Measurements from ENCODE around the gene IL1R1.

IL1R1 gene

GRCh38 chr2:102209474-102209873, 66.9 kb downstream of the IL1R1 start:
- DNase-seq: no peak

DNA sequence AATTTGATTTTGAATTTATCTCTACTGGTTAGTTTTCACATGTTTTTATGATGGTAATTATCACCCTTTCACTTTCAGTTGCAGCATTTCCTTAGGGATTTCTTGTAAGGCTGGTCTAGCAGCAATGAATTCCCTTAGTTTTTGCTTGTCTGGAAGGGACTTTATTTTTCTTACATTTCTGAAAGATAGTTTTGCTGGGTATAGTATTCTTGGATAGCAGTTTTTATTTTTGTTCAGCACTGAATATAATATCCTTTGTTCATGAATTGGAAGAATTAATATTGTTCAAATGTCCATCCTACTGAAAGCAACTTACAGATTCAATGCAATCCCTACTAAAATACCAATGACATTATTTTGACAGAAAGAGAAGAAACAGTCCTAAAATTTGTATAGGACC, 74.5 kb downstream of the IL1R1 start:
- no peak for DNase-seq

GRCh38 chr2:102224824-102225739, 82.5 kb downstream of the IL1R1 start:
- no peak for DNase-seq

DNA sequence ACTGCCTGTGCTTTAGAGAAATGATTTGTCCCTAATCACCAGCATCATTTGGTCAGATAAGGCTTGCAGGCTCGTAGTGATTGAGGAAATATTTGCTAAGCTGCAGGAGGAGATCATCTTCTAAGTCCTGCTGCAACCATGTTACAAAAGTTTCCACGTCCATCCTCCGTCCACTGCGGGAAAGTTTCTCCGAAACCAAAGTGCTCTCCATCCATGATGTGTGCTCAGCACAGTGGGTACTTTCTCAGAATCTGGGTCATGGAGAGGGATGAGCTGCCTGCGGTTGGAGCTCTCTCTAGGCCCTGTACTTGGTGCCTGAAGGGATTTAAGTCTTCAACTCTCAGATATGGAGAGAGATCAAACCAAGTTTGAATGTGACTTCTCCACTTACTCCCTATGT, 83.6 kb downstream of the IL1R1 start:
- no peak for DNase-seq

- no peak for DNase-seq
These were observed 84.3 kb downstream of the IL1R1 start for GRCh38 chr2:102226612-102227391.

- no peak for DNase-seq
These were observed 86.7 kb downstream of the IL1R1 start for GRCh38 chr2:102229141-102229769.

Measured in activated CD4-positive, CD25-positive, alpha-beta regulatory T cell treated with anti-CD3 and anti-CD28 coated beads, Interleukin-2, amount 50 U/mL, for 72 hours (primary cell).